ENCODE measurements around the gene MAGI2. TPM values are rescaled to one million over a fixed set of nuclear protein-coding genes. Genes with fewer than 3 reads are reported as not detected.

MAGI2 gene
- total RNA-seq, 1 donor from 2014 or later = 64.2 TPM

GRCh38 chr7:78873117-78873516 lies 580.4 kb downstream of the MAGI2 start:
- DNase-seq = no peak
- H3K27me3 Mint-ChIP-seq (ENCODE audit: unreplicated experiment) = no peaks in the 10 kb centered on the region
- no peaks in the 10 kb centered on the region for H3K4me1 Mint-ChIP-seq (ENCODE audit: low read depth, unreplicated experiment)
- peaks cover 5% of the 10 kb centered on the region for H3K36me3 Mint-ChIP-seq (ENCODE audit: unreplicated experiment)
- H3K9me3 Mint-ChIP-seq (ENCODE audit: unreplicated experiment) = no peaks in the 10 kb centered on the region
- no peak overlapping the region for H3K4me3 Mint-ChIP-seq (ENCODE audit: unreplicated experiment)
- no peak overlapping the region for H3K27ac Mint-ChIP-seq (ENCODE audit: unreplicated experiment)
- TF ChIP-seq CTCF (IDR thresholded peaks at IDR 0.05; ENCODE audit: partially characterized antibody, unreplicated experiment) = no peak

GRCh38 chr7:78864339-78864738 lies 589.1 kb downstream of the MAGI2 start:
- Mint-ChIP-seq H3K4me3 (ENCODE audit: unreplicated experiment) (no peak overlapping the region), H3K36me3 (ENCODE audit: unreplicated experiment) (peaks cover 5% of the 10 kb centered on the region), H3K9me3 (ENCODE audit: unreplicated experiment) (no peaks in the 10 kb centered on the region), H3K27me3 (ENCODE audit: unreplicated experiment) (no peaks in the 10 kb centered on the region), H3K4me1 (ENCODE audit: low read depth, unreplicated experiment) (peaks cover 18% of the 10 kb centered on the region), H3K27ac (ENCODE audit: unreplicated experiment) (no peak overlapping the region)
- TF ChIP-seq CTCF (IDR thresholded peaks at IDR 0.05; ENCODE audit: partially characterized antibody, unreplicated experiment) = no peak
- no peak for DNase-seq

- Mint-ChIP-seq H3K4me1 (ENCODE audit: low read depth, unreplicated experiment) (peaks cover 18% of the 10 kb centered on the region), H3K4me3 (ENCODE audit: unreplicated experiment) (no peak overlapping the region), H3K36me3 (ENCODE audit: unreplicated experiment) (peaks cover 5% of the 10 kb centered on the region), H3K27ac (ENCODE audit: unreplicated experiment) (peak overlapping the region; percentile 67), H3K27me3 (ENCODE audit: unreplicated experiment) (no peaks in the 10 kb centered on the region), H3K9me3 (ENCODE audit: unreplicated experiment) (no peaks in the 10 kb centered on the region)
- TF ChIP-seq CTCF (IDR thresholded peaks at IDR 0.05; ENCODE audit: partially characterized antibody, unreplicated experiment) = no peak
- peak; percentile 26 for DNase-seq
Measured at GRCh38 chr7:78863281-78863680, 590.2 kb downstream of the MAGI2 start.

GRCh38 chr7:78862411-78862900 lies 591.0 kb downstream of the MAGI2 start:
- no peak for TF ChIP-seq CTCF (IDR thresholded peaks at IDR 0.05; ENCODE audit: partially characterized antibody, unreplicated experiment)
- Mint-ChIP-seq H3K36me3 (ENCODE audit: unreplicated experiment) (peaks cover 5% of the 10 kb centered on the region), H3K4me3 (ENCODE audit: unreplicated experiment) (no peak overlapping the region), H3K9me3 (ENCODE audit: unreplicated experiment) (no peaks in the 10 kb centered on the region), H3K4me1 (ENCODE audit: low read depth, unreplicated experiment) (peaks cover 18% of the 10 kb centered on the region), H3K27me3 (ENCODE audit: unreplicated experiment) (no peaks in the 10 kb centered on the region), H3K27ac (ENCODE audit: unreplicated experiment) (no peak overlapping the region)
- DNase-seq = no peak

- Mint-ChIP-seq H3K4me1 (ENCODE audit: low read depth, unreplicated experiment) (peaks cover 6% of the 10 kb centered on the region), H3K27me3 (ENCODE audit: unreplicated experiment) (no peaks in the 10 kb centered on the region)
Measured at GRCh38 chr7:78852951-78853350, 600.5 kb downstream of the MAGI2 start.

More at GRCh38 chr7:78852951-78853350, 600.5 kb downstream of the MAGI2 start:
- TF ChIP-seq CTCF (IDR thresholded peaks at IDR 0.05; ENCODE audit: partially characterized antibody, unreplicated experiment) = no peak
- Mint-ChIP-seq H3K27ac (ENCODE audit: unreplicated experiment) (no peak overlapping the region), H3K9me3 (ENCODE audit: unreplicated experiment) (no peaks in the 10 kb centered on the region), H3K4me3 (ENCODE audit: unreplicated experiment) (no peak overlapping the region), H3K36me3 (ENCODE audit: unreplicated experiment) (no peaks in the 10 kb centered on the region)
- no peak for DNase-seq

Measured in glutamatergic neuron (in vitro differentiated cells).